Measurements from ENCODE around the gene RUFY1.

DNA sequence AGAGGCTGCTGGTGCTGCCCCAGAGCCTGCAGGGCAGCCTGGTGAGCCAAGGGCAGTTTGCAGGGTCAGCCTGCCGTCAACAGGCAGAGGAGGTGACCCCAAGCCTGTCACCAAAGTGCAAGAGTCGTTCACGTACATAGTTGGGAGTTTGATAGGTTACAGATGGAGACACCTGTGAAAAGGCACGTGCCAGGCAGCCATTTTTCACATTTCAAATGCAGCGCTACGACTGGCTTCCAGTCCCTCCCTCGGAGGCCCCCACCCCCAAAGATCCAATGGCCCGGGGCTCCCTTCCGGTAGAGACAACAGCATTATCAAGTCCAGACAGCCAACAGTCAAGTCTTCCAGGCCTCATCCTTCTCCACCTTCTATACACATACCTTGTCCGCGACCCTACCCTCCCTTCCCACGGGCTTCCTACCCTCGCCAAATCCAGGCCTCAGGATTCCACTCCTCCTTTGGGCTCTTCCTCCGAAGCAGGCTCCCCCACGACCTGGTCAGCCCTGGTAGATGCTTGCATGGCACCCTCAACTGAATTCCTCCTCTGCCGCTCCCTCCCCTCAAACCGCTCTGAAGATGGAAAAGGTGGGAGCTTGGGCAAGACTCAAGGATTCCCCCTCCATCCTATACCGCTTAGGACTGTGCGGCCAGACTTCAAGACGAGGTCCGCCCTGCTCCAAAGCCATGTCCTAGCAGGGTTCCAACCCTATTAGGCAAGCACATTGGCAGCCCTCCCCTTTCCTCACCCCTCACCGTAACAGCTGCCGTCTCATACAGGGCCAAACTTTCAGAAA lies 60.0 kb downstream of the RUFY1 start:
- TF ChIP-seq, protein P1, sequence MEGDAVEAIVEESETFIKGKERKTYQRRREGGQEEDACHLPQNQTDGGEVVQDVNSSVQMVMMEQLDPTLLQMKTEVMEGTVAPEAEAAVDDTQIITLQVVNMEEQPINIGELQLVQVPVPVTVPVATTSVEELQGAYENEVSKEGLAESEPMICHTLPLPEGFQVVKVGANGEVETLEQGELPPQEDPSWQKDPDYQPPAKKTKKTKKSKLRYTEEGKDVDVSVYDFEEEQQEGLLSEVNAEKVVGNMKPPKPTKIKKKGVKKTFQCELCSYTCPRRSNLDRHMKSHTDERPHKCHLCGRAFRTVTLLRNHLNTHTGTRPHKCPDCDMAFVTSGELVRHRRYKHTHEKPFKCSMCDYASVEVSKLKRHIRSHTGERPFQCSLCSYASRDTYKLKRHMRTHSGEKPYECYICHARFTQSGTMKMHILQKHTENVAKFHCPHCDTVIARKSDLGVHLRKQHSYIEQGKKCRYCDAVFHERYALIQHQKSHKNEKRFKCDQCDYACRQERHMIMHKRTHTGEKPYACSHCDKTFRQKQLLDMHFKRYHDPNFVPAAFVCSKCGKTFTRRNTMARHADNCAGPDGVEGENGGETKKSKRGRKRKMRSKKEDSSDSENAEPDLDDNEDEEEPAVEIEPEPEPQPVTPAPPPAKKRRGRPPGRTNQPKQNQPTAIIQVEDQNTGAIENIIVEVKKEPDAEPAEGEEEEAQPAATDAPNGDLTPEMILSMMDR (IDR thresholded peaks at IDR 0.05; ENCODE audit: low read length) = no peak
- no peak for TF ChIP-seq EZH2 (IDR thresholded peaks at IDR 0.05; ENCODE audit: borderline replicate concordance, low read length)

Measured in OCI-LY1 (cell line).